Gastroesophageal sphincter (tissue), 4 donors: ENCODE results near the gene MCF2L2. TPM values are rescaled to one million over a fixed set of nuclear protein-coding genes. Genes with fewer than 3 reads are reported as not detected.

ENCODE experiments used
- ATAC-seq: fragments of 150-250 bp; one replicate; pipeline ENCODE4 v1.9.1; 2016; ENCODE audit warnings: mild to moderate bottlenecking, moderate library complexity
- H3K27ac ChIP-seq, 4 donors: fragments of 200-600 bp; sonication (generic) in 3 of 4; 1 replicate in 3 of 4; 2 replicates in 1 of 4; pipeline ENCODE4 v1.5.1; 2016 to 2019
- H3K27me3 ChIP-seq: fragments of 200-600 bp; sonication (generic); one replicate; pipeline ENCODE4 v1.5.1; 2019
- H3K36me3 ChIP-seq, 2 donors: fragments of 200-600 bp; sonication (generic); one replicate each; pipeline ENCODE4 v1.5.1; 2019; ENCODE audit warnings: control low read depth in 1 of 2
- H3K4me1 ChIP-seq, 3 donors: fragments of 200-600 bp; sonication (generic); 1 replicate in 2 of 3; 2 replicates in 1 of 3; pipeline ENCODE4 v1.5.1; 2016 to 2019; ENCODE audit warnings: control low read depth in 2 of 3
- H3K4me3 ChIP-seq, 2 donors: fragments of 200-600 bp; sonication (generic); one replicate each; pipeline ENCODE4 v1.5.1; 2019; ENCODE audit warnings: mild to moderate bottlenecking in 1 of 2, moderate library complexity in 1 of 2
- H3K9me3 ChIP-seq, 3 donors: fragments of 200-600 bp; sonication (generic); one replicate each; pipeline ENCODE4 v1.5.1; 2017 to 2019; ENCODE audit warnings: control low read depth in 2 of 3
- CTCF ChIP-seq, 4 experiments: fragments of 200-600 bp in 2 of 4; fragments of 450-650 bp in 2 of 4; sonication (generic) in 1 of 4; IDR thresholded peaks; one replicate each; pipeline ENCODE4 v1.5.1; 2017 to 2019; ENCODE audit warnings: antibody characterized with exemption in 4 of 4, mild to moderate bottlenecking in 2 of 4, moderate library complexity in 2 of 4
- EP300 ChIP-seq: sonication (generic); formaldehyde crosslinking; IDR thresholded peaks from one replicate; pipeline ENCODE4 v1.6.1; 2017; ENCODE audit warnings: antibody characterized with exemption, mild to moderate bottlenecking
- POLR2A ChIP-seq, 2 donors: fragments of 450-650 bp; IDR thresholded peaks; one replicate each; pipeline ENCODE4 v1.6.1; 2017; ENCODE audit warnings: antibody characterized with exemption in 2 of 2, mild to moderate bottlenecking in 2 of 2, moderate library complexity in 1 of 2
- POLR2AphosphoS5 ChIP-seq: sonication (generic); formaldehyde crosslinking; IDR thresholded peaks from one replicate; pipeline ENCODE4 v1.6.1; 2017; ENCODE audit warnings: antibody characterized with exemption
- WGBS, 2 donors: methylation state at CpG; one replicate each; pipeline ENCODE4 v1.1.5; 2018; ENCODE audit warnings: low coverage in 1 of 2; 5-methylcytosine and 5-hydroxymethylcytosine counted together
- total RNA-seq, 4 donors: library from RNA; depleted of rRNA; stranded (reverse); fragments of >200 nt; gene quantifications; one replicate each; pipeline ENCODE4 v1.1.0, GENCODE V29; 2016

The MCF2L2 gene
- total RNA-seq, 4 donors from 2014 or later = 0.67 to 4.0 (median 2.7) TPM

GRCh38 chr3:183296944-183297343 is 131.5 kb downstream of the MCF2L2 start:
- ATAC-seq = no peak
- Histone ChIP-seq H3K36me3 (no peaks in the 10 kb centered on the region), H3K4me1 (peaks cover 0 to 4% (median 0%) of the 10 kb centered on the region in 3 donors), H3K4me3 (no peak overlapping the region), H3K27me3 (no peaks in the 10 kb centered on the region), H3K27ac (no peak overlapping the region), H3K9me3 (no peaks in the 10 kb centered on the region)
- WGBS, 2 donors = 80 to 96% methylated on average over 1 to 9 of the region's 12 CpGs
- no peak for TF ChIP-seq CTCF (IDR thresholded peaks at IDR 0.05)
- no peak for TF ChIP-seq POLR2AphosphoS5
- no peak for TF ChIP-seq EP300
- no peak for TF ChIP-seq POLR2A (IDR thresholded peaks at IDR 0.05)

GRCh38 chr3:183295211-183295610 is 133.2 kb downstream of the MCF2L2 start:
- no peak for TF ChIP-seq POLR2A (IDR thresholded peaks at IDR 0.05)
- no peak for TF ChIP-seq EP300
- TF ChIP-seq CTCF (IDR thresholded peaks at IDR 0.05) = no peak
- no peak for TF ChIP-seq POLR2AphosphoS5
- H3K4me1 ChIP-seq = peaks cover 0 to 4% (median 0%) of the 10 kb centered on the region in 3 donors
- peak; percentile 76 for ATAC-seq
- 29 to 41% methylated on average over 2 to 3 of the region's 3 CpGs for WGBS, 2 donors
- no peaks in the 10 kb centered on the region for H3K36me3 ChIP-seq
- no peaks in the 10 kb centered on the region for H3K9me3 ChIP-seq
- no peak overlapping the region for H3K27ac ChIP-seq
- H3K27me3 ChIP-seq = no peaks in the 10 kb centered on the region
- H3K4me3 ChIP-seq = no peak overlapping the region

- peaks cover 0 to 4% (median 0%) of the 10 kb centered on the region in 3 donors for H3K4me1 ChIP-seq
- 80 to 91% methylated on average over 2 of the region's 2 CpGs for WGBS, 2 donors
- no peak overlapping the region for H3K4me3 ChIP-seq
- no peaks in the 10 kb centered on the region for H3K27me3 ChIP-seq
- no peaks in the 10 kb centered on the region for H3K36me3 ChIP-seq
- TF ChIP-seq CTCF (IDR thresholded peaks at IDR 0.05) (no peak), POLR2AphosphoS5 (no peak), POLR2A (IDR thresholded peaks at IDR 0.05) (no peak), EP300 (no peak)
- H3K27ac ChIP-seq = no peak overlapping the region
- ATAC-seq = no peak
- no peaks in the 10 kb centered on the region for H3K9me3 ChIP-seq
These were observed 134.5 kb downstream of the MCF2L2 start for GRCh38 chr3:183293966-183294365.

GRCh38 chr3:183291497-183292031 is 136.9 kb downstream of the MCF2L2 start:
- H3K4me3 ChIP-seq = no peak overlapping the region
- H3K9me3 ChIP-seq = no peaks in the 10 kb centered on the region
- no peak overlapping the region for H3K27ac ChIP-seq
- H3K27me3 ChIP-seq = no peaks in the 10 kb centered on the region
- WGBS, 2 donors = 33 to 51% methylated on average over 4 of the region's 4 CpGs
- TF ChIP-seq POLR2AphosphoS5 (no peak), CTCF (IDR thresholded peaks at IDR 0.05) (no peak), POLR2A (IDR thresholded peaks at IDR 0.05) (no peak), EP300 (no peak)
- ATAC-seq = no peak
- peaks cover 0 to 4% (median 0%) of the 10 kb centered on the region in 3 donors for H3K4me1 ChIP-seq
- H3K36me3 ChIP-seq = no peaks in the 10 kb centered on the region

- H3K27ac ChIP-seq = no peak overlapping the region
- ATAC-seq = no peak
- TF ChIP-seq EP300 (no peak), POLR2AphosphoS5 (no peak), POLR2A (IDR thresholded peaks at IDR 0.05) (no peak), CTCF (IDR thresholded peaks at IDR 0.05) (no peak)
- H3K27me3 ChIP-seq = no peaks in the 10 kb centered on the region
- WGBS, 2 donors = 93% methylated on average over 2 of the region's 2 CpGs; no CpG with 5 or more reads in 1 of the 2 donors
- peaks cover 3 to 12% (median 4%) of the 10 kb centered on the region in 3 donors for H3K4me1 ChIP-seq
- H3K4me3 ChIP-seq = no peak overlapping the region
- H3K9me3 ChIP-seq = no peaks in the 10 kb centered on the region
- no peaks in the 10 kb centered on the region for H3K36me3 ChIP-seq
These were observed 138.2 kb downstream of the MCF2L2 start for GRCh38 chr3:183290216-183290615.
